Measurements from ENCODE around the gene SPACDR. TPM values are rescaled to one million over a fixed set of nuclear protein-coding genes. Genes with fewer than 3 reads are reported as not detected.

Gene SPACDR
- total RNA-seq, 1 experiment from 2014 or later: not detected

GRCh38 chr7:100488333-100489095 lies 24.5 kb upstream of the SPACDR start:
- Histone ChIP-seq H3K4ac (ENCODE audit: low read depth, low read length) (no peak overlapping the region), H4K8ac (replicated peaks; ENCODE audit: insufficient read length, low read depth, low read length) (no peak overlapping the region), H2BK20ac (ENCODE audit: low read depth, low read length, poor library complexity, severe bottlenecking) (no peak overlapping the region), H3K27ac (ENCODE audit: insufficient read length, low read depth, low read length) (no peak overlapping the region), H4K91ac (ENCODE audit: insufficient read length, low read depth, low read length) (no peak overlapping the region), H4K5ac (ENCODE audit: insufficient read length, low read depth, low read length) (no peak overlapping the region), H2BK12ac (ENCODE audit: insufficient read length, low read depth, low read length) (no peak overlapping the region), H3K23ac (ENCODE audit: insufficient read length, low read depth, low read length) (no peak overlapping the region), H3K18ac (ENCODE audit: insufficient read length, low read depth, low read length) (no peak overlapping the region), H3K56ac (ENCODE audit: insufficient read length, low read depth, low read length) (no peak overlapping the region), H3K4me1 (ENCODE audit: insufficient read depth, low read length) (peaks cover 2% of the 10 kb centered on the region; the same call in 1 of the 2 replicates), H3K4me2 (ENCODE audit: insufficient read depth, insufficient read length, low read length) (no peak overlapping the region), H3K27me3 (ENCODE audit: insufficient read depth, low read length) (no peaks in the 10 kb centered on the region; the same call in 1 of the 2 replicates), H2AFZ (ENCODE audit: low read length) (no peak overlapping the region), H2BK15ac (ENCODE audit: low read depth, low read length) (no peak overlapping the region), H3K9me3 (ENCODE audit: control insufficient read depth, low read depth, low read length) (no peaks in the 10 kb centered on the region), H2BK120ac (ENCODE audit: low read depth, low read length, poor library complexity, severe bottlenecking) (no peak overlapping the region), H3K9ac (ENCODE audit: extremely low read depth, insufficient read length, low read length) (no peak overlapping the region), H4K20me1 (ENCODE audit: control insufficient read depth, insufficient read depth, insufficient read length) (no peaks in the 10 kb centered on the region), H3K79me1 (ENCODE audit: insufficient read depth, low read depth, low read length, poor library complexity, severe bottlenecking) (no peaks in the 10 kb centered on the region), H3K23me2 (ENCODE audit: insufficient read length, low read depth, low read length, poor library complexity, severe bottlenecking) (peaks cover 5% of the 10 kb centered on the region), H3K79me2 (ENCODE audit: insufficient read depth, low read length) (no peaks in the 10 kb centered on the region), H2BK5ac (ENCODE audit: insufficient read length, low read length) (no peak overlapping the region), H3K14ac (ENCODE audit: insufficient read depth, low read length) (no peak overlapping the region), H2AK5ac (ENCODE audit: insufficient read length, low read length) (no peak overlapping the region), H3T11ph (ENCODE audit: low read length) (no peak overlapping the region)
- TF ChIP-seq CTCF (conservative IDR thresholded peaks at IDR 0.05): no peak
- no peak for DNase-seq
- Mint-ChIP-seq H3K27ac (no peak overlapping the region), H3K36me3 (ENCODE audit: insufficient read depth in 1 of 3, low read depth in 3 of 3) (peaks cover 0 to 12% (median 0%) of the 10 kb centered on the region in 3 experiments; a peak in 1 of 7 replicates), H3K27me3 (ENCODE audit: low read depth) (peaks cover 17% of the 10 kb centered on the region), H3K9me3 (no peaks in the 10 kb centered on the region), H3K4me1 (peaks cover 22 to 52% of the 10 kb centered on the region in 2 experiments), H3K4me3 (peak overlapping the region in 1 of 2 experiments; percentile 14; a peak in 1 of 5 replicates)
- WGBS (ENCODE audit: extremely low coverage, insufficient read length, low lambda C conversion rate): no CpG with 5 or more reads among the region's 44 CpGs

Measured in H9 (cell line).